ENCODE data around the gene BPIFB3. TPM values are rescaled to one million over a fixed set of nuclear protein-coding genes. Genes with fewer than 3 reads are reported as not detected.

BPIFB3 gene
- total and polyA plus RNA-seq, 2 of the 4 experiments (the other 2 are of a cell fraction), result not detected

DNA sequence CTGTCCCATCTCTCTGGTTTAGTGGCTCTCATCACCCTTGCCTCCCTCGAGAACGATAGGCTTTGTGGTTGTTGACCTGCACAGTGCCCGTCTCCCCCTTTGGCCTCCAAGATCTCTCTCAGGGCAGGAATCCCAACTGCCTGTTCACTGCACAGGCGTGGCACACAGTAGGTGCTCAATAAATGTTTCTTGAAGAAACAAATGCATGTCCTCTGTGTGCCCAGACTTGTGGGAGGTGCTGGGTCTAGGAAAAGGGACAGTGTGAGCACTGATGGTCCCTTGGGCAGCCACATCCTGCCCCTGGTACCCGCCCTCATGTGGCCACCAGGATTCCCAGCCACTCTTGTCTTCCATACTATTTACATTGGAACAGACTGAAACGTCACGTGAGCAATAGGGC is 24.8 kb upstream of the BPIFB3 start:
- ChIA-PET POLR2A (ENCODE audit: unreplicated experiment) (no interaction called here), CTCF (no interaction called here)
- no peaks in the 10 kb centered on the region for H3K79me1 ChIP-seq (ENCODE audit: low read depth in 1 of 2, low read length in 2 of 2)
- peak overlapping the region; percentile 14 for H2AFZ ChIP-seq (replicated peaks; ENCODE audit: low read length, poor library complexity)
- no peak overlapping the region for H4K8ac ChIP-seq (ENCODE audit: low read depth in 2 of 2, low read length in 2 of 2)
- H3K56ac ChIP-seq (ENCODE audit: extremely low read depth, insufficient read depth, low read length), result no peak overlapping the region
- no peak overlapping the region for H4K91ac ChIP-seq (ENCODE audit: insufficient read depth, low read depth, low read length)
- H3K36me3 ChIP-seq (ENCODE audit: control insufficient read depth, insufficient read depth, low read length), result no peaks in the 10 kb centered on the region
- BruUV-seq (replicated peaks), result no TSS peak
- H3K9me3 ChIP-seq (ENCODE audit: control insufficient read depth, insufficient read depth, low read length), result no peaks in the 10 kb centered on the region
- DNase-seq (no peak), ATAC-seq (ENCODE audit: low read depth) (no peak)
- no peak overlapping the region for H2BK120ac ChIP-seq (ENCODE audit: low read depth, low read length)
- no peak overlapping the region for H4K5ac ChIP-seq (ENCODE audit: low read depth, low read length)
- H3K4me3 ChIP-seq (ENCODE audit: insufficient read depth, low read depth, low read length), result no peak overlapping the region
- H3K18ac ChIP-seq (ENCODE audit: low read depth, low read length), result no peak overlapping the region
- no peaks in the 10 kb centered on the region for H4K20me1 ChIP-seq (ENCODE audit: insufficient read depth, low read length)
- H3K9me1 ChIP-seq (ENCODE audit: insufficient read depth, low read length), result no peaks in the 10 kb centered on the region
- H3K14ac ChIP-seq (replicated peaks; ENCODE audit: low read depth, low read length), result no peak overlapping the region
- H2BK20ac ChIP-seq (ENCODE audit: low read depth, low read length), result no peak overlapping the region
- H3K27me3 ChIP-seq (ENCODE audit: control insufficient read depth, insufficient read depth, low read length), result no peaks in the 10 kb centered on the region
- no peaks in the 10 kb centered on the region for H3K4me1 ChIP-seq (ENCODE audit: control insufficient read depth, insufficient read depth, low read length)
- TF ChIP-seq RAD21 (IDR thresholded peaks at IDR 0.05; ENCODE audit: low read length), result no peak
- no peak for TF ChIP-seq POLR2A (IDR thresholded peaks at IDR 0.05; ENCODE audit: low read depth, low read length)
- TF ChIP-seq, protein P1, sequence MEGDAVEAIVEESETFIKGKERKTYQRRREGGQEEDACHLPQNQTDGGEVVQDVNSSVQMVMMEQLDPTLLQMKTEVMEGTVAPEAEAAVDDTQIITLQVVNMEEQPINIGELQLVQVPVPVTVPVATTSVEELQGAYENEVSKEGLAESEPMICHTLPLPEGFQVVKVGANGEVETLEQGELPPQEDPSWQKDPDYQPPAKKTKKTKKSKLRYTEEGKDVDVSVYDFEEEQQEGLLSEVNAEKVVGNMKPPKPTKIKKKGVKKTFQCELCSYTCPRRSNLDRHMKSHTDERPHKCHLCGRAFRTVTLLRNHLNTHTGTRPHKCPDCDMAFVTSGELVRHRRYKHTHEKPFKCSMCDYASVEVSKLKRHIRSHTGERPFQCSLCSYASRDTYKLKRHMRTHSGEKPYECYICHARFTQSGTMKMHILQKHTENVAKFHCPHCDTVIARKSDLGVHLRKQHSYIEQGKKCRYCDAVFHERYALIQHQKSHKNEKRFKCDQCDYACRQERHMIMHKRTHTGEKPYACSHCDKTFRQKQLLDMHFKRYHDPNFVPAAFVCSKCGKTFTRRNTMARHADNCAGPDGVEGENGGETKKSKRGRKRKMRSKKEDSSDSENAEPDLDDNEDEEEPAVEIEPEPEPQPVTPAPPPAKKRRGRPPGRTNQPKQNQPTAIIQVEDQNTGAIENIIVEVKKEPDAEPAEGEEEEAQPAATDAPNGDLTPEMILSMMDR (conservative IDR thresholded peaks at IDR 0.05; ENCODE audit: low read depth, low read length), result no peak
- TF ChIP-seq CEBPB (IDR thresholded peaks at IDR 0.05; ENCODE audit: low read depth, low read length), result no peak
- TF ChIP-seq, protein P2, sequence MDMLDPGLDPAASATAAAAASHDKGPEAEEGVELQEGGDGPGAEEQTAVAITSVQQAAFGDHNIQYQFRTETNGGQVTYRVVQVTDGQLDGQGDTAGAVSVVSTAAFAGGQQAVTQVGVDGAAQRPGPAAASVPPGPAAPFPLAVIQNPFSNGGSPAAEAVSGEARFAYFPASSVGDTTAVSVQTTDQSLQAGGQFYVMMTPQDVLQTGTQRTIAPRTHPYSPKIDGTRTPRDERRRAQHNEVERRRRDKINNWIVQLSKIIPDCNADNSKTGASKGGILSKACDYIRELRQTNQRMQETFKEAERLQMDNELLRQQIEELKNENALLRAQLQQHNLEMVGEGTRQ (IDR thresholded peaks at IDR 0.05; ENCODE audit: low read depth, low read length), result no peak
- TF ChIP-seq, protein P3, sequence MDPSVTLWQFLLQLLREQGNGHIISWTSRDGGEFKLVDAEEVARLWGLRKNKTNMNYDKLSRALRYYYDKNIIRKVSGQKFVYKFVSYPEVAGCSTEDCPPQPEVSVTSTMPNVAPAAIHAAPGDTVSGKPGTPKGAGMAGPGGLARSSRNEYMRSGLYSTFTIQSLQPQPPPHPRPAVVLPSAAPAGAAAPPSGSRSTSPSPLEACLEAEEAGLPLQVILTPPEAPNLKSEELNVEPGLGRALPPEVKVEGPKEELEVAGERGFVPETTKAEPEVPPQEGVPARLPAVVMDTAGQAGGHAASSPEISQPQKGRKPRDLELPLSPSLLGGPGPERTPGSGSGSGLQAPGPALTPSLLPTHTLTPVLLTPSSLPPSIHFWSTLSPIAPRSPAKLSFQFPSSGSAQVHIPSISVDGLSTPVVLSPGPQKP (IDR thresholded peaks at IDR 0.05; ENCODE audit: borderline replicate concordance, low read depth, low read length), result no peak
- TF ChIP-seq MAFK (IDR thresholded peaks at IDR 0.05; ENCODE audit: low read depth, low read length), result no peak
- no peak overlapping the region for H3K4ac ChIP-seq (ENCODE audit: low read depth, low read length)
- H3K9ac ChIP-seq (ENCODE audit: low read depth, low read length), result no peak overlapping the region
- no peak overlapping the region for H2BK5ac ChIP-seq (ENCODE audit: low read depth, low read length, poor library complexity, severe bottlenecking)
- no peak overlapping the region for H2BK15ac ChIP-seq (ENCODE audit: low read depth, low read length)
- intact Hi-C loops (cut with micrococcal nuclease) (no loop called here), in situ Hi-C loops (cut with MboI; ENCODE audit: low sequenced_read_pairs) (no loop called here), dilution Hi-C loops (cut with HindIII; ENCODE audit: low sequenced_read_pairs, unreplicated experiment) (no loop called here)
- H3K23ac ChIP-seq (ENCODE audit: low read depth, low read length), result no peak overlapping the region
- H2AK5ac ChIP-seq (ENCODE audit: low read depth, low read length), result no peak overlapping the region
- no peak overlapping the region for H3K27ac ChIP-seq (ENCODE audit: insufficient read depth, low read length)
- WGBS, 2 experiments (ENCODE audit: extremely low coverage in 2 of 2, insufficient read length in 1 of 2), result 40% methylated on average over 4 of the region's 7 CpGs; no CpG with 5 or more reads in 1 of the 2 experiments
- H3K4me2 ChIP-seq (ENCODE audit: low read depth, low read length), result no peak overlapping the region
- H2AK9ac ChIP-seq (replicated peaks; ENCODE audit: low read depth, low read length, poor library complexity), result no peak overlapping the region

Measured in IMR-90 (cell line).